Measurements from ENCODE around the gene OR4X2. TPM values are rescaled to one million over a fixed set of nuclear protein-coding genes. Genes with fewer than 3 reads are reported as not detected.

Gene OR4X2
- total RNA-seq, 2 experiments from 2014 or later, result not detected

Other genes starting within 250 kb of the OR4X2 start
- not detected for gene OR4B1, start 28.3 kb upstream of the OR4X2 start, total RNA-seq
- not detected for gene OR4X1, start 18.8 kb downstream of the OR4X2 start, total RNA-seq
- gene OR4S1, start 61.1 kb downstream of the OR4X2 start, total RNA-seq, result not detected
- gene OR4C3, start 79.8 kb downstream of the OR4X2 start, total RNA-seq, result not detected
- gene OR4C5, start 121.4 kb downstream of the OR4X2 start, total RNA-seq, result not detected
- gene OR4A47, start 243.7 kb downstream of the OR4X2 start, total RNA-seq, result not detected